HG02840 (cell line): ENCODE results near the gene RAB1B.
"Not testable (repeated sequence)": the region's sequence is repeated elsewhere in the genome, so short reads cannot be mapped to it uniquely, and the experiment has no call there.

Experiments
- ATAC-seq: cut with Tn5 transposase; IDR thresholded peaks from one replicate; pipeline ENCODE4 v1.9.1; 2021; ENCODE audit warnings: mild to moderate bottlenecking, moderate library complexity, moderate number of reproducible peaks; ENCODE audit not compliant: unreplicated experiment, low FRiP score

Gene RAB1B

GRCh38 chr11:66293777-66294625 is 25.6 kb downstream of the RAB1B start:
- ATAC-seq: no peak

GRCh38 chr11:66294626-66295620 is 26.5 kb downstream of the RAB1B start:
- no peak for ATAC-seq

GRCh38 chr11:66297610-66298009 is 29.2 kb downstream of the RAB1B start:
- no peak for ATAC-seq

- ATAC-seq: no peak
Observed at GRCh38 chr11:66299186-66299585, 30.7 kb downstream of the RAB1B start.

- no peak for ATAC-seq
Observed at GRCh38 chr11:66302656-66303055, 34.2 kb downstream of the RAB1B start.

- ATAC-seq: no peak
Observed at GRCh38 chr11:66309475-66309874, 41.0 kb downstream of the RAB1B start.

GRCh38 chr11:66310324-66310723 is 41.9 kb downstream of the RAB1B start:
- no peak for ATAC-seq

- not testable (repeated sequence) for ATAC-seq
Observed at GRCh38 chr11:66310803-66311440, 42.5 kb downstream of the RAB1B start.

- ATAC-seq: no peak
Observed at GRCh38 chr11:66311470-66311964, 43.1 kb downstream of the RAB1B start.

GRCh38 chr11:66311965-66312548 is 43.6 kb downstream of the RAB1B start:
- ATAC-seq: peak; percentile 76

GRCh38 chr11:66312549-66313320 is 44.3 kb downstream of the RAB1B start:
- peak; percentile 49 for ATAC-seq

- ATAC-seq: no peak
Observed at GRCh38 chr11:66313321-66314185, 45.1 kb downstream of the RAB1B start.

GRCh38 chr11:66314186-66314501 is 45.7 kb downstream of the RAB1B start:
- ATAC-seq: no peak

GRCh38 chr11:66314561-66315497 is 46.4 kb downstream of the RAB1B start:
- ATAC-seq: no peak

GRCh38 chr11:66315498-66315885 is 47.1 kb downstream of the RAB1B start:
- no peak for ATAC-seq

- no peak for ATAC-seq
Observed at GRCh38 chr11:66315921-66316811, 47.7 kb downstream of the RAB1B start.

- no peak for ATAC-seq
Observed at GRCh38 chr11:66316849-66317251, 48.4 kb downstream of the RAB1B start, which contains the start of gene CD248. Gene CD248 (minus strand): TSS chr11:66317044. CDS start chr11:66317027, 17 bp downstream.
